Nephron (organoid): ENCODE data around the gene HIPK2.
A peak's percentile ranks its signal among the peaks of the same experiment; 100 is the strongest.

Experiments used
- H3K27ac Mint-ChIP-seq, 3 experiments: 2 replicates each; pipeline ENCODE4 v1.8.0; 2020; ENCODE audit warnings: mixed read lengths in 3 of 3, mild to moderate bottlenecking in 2 of 3, moderate library complexity in 1 of 3
- H3K27me3 Mint-ChIP-seq: 2 replicates; pipeline ENCODE4 v1.8.0; 2021; ENCODE audit warnings: low read depth, mild to moderate bottlenecking, moderate library complexity, mixed read lengths
- H3K36me3 Mint-ChIP-seq: 2 replicates; pipeline ENCODE4 v1.8.0; 2020; ENCODE audit warnings: low read depth, mixed read lengths
- H3K4me1 Mint-ChIP-seq: 2 replicates; pipeline ENCODE4 v1.8.0; 2020; ENCODE audit warnings: mixed read lengths
- H3K4me3 Mint-ChIP-seq, 3 experiments: 2 replicates each; pipeline ENCODE4 v1.8.0; 2020; ENCODE audit warnings: mild to moderate bottlenecking in 3 of 3, mixed read lengths in 3 of 3, moderate library complexity in 2 of 3
- H3K9me3 Mint-ChIP-seq: 2 replicates; pipeline ENCODE4 v1.8.0; 2020; ENCODE audit warnings: mixed read lengths
- CTCF ChIP-seq, 3 experiments: fragments of 200-600 bp; sonication (generic); IDR thresholded peaks; one replicate each; pipeline ENCODE4 v1.5.0; 2021; ENCODE audit warnings: antibody characterized with exemption in 3 of 3; ENCODE audit not compliant: unreplicated experiment in 3 of 3

The HIPK2 gene

GRCh38 chr7:139687211-139687954, 90.4 kb downstream of the HIPK2 start:
- Mint-ChIP-seq H3K36me3 (peaks cover 89% of the 10 kb centered on the region), H3K27ac (peak overlapping the region in 1 of 3 experiments; percentile 27), H3K4me3 (no peak overlapping the region), H3K4me1 (peaks cover 25% of the 10 kb centered on the region), H3K9me3 (peaks cover 23% of the 10 kb centered on the region), H3K27me3 (no peaks in the 10 kb centered on the region)
- no peak for TF ChIP-seq CTCF (IDR thresholded peaks at IDR 0.05; ENCODE audit: unreplicated experiment in 3 of 3)

GRCh38 chr7:139683137-139683921, 94.5 kb downstream of the HIPK2 start:
- no peak overlapping the region for H3K4me3 Mint-ChIP-seq
- H3K9me3 Mint-ChIP-seq: peaks cover 23% of the 10 kb centered on the region
- H3K36me3 Mint-ChIP-seq: peaks cover 77% of the 10 kb centered on the region
- TF ChIP-seq CTCF (IDR thresholded peaks at IDR 0.05; ENCODE audit: unreplicated experiment in 3 of 3): no peak
- H3K27ac Mint-ChIP-seq: peak overlapping the region; percentile 87 to 97 (median 88)
- peaks cover 44% of the 10 kb centered on the region for H3K4me1 Mint-ChIP-seq
- no peaks in the 10 kb centered on the region for H3K27me3 Mint-ChIP-seq

GRCh38 chr7:139682136-139683013, 95.4 kb downstream of the HIPK2 start:
- H3K9me3 Mint-ChIP-seq: peaks cover 17% of the 10 kb centered on the region
- peak overlapping the region; percentile 87 to 97 (median 88) for H3K27ac Mint-ChIP-seq
- peaks cover 74% of the 10 kb centered on the region for H3K36me3 Mint-ChIP-seq
- H3K4me3 Mint-ChIP-seq: no peak overlapping the region
- no peak for TF ChIP-seq CTCF (IDR thresholded peaks at IDR 0.05; ENCODE audit: unreplicated experiment in 3 of 3)
- H3K27me3 Mint-ChIP-seq: no peaks in the 10 kb centered on the region
- H3K4me1 Mint-ChIP-seq: peaks cover 44% of the 10 kb centered on the region

DNA sequence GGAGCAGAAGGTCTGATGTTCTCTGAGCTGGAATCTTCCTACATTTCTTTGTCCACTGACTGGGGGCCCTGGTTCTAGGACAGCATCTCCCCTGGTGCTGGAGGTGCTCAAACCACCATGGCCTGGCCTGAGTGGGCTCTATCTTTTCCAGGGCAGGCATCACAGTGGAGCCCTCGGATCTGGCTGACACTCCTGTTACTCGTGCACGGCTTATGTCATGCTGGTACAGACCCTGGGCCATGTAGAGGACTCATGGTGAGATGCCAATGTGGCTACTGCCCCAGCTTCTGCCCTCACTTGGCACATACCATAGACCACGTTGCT, 96.0 kb downstream of the HIPK2 start:
- Mint-ChIP-seq H3K9me3 (peaks cover 16% of the 10 kb centered on the region), H3K4me3 (no peak overlapping the region), H3K27me3 (no peaks in the 10 kb centered on the region), H3K36me3 (peaks cover 75% of the 10 kb centered on the region), H3K4me1 (peaks cover 44% of the 10 kb centered on the region), H3K27ac (peak overlapping the region; percentile 87 to 97 (median 88))
- TF ChIP-seq CTCF (IDR thresholded peaks at IDR 0.05; ENCODE audit: unreplicated experiment in 3 of 3): no peak

DNA sequence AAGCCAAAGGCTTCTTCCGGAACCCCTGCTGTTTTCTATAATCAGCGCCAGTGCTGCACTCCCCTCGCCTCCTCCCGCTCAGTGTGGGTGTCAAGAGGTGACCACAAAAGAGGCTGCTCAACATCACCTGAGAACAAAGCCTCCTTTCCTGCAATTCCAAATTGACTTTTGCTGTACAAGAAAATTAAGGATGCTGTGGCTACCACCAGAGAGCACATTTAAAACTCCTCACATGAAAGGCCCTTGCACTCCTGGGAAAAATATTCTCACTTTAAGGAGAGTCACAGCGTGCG, 96.4 kb downstream of the HIPK2 start:
- H3K36me3 Mint-ChIP-seq: peaks cover 72% of the 10 kb centered on the region
- no peak for TF ChIP-seq CTCF (IDR thresholded peaks at IDR 0.05; ENCODE audit: unreplicated experiment in 3 of 3)
- H3K27ac Mint-ChIP-seq: peak overlapping the region; percentile 87 to 97 (median 88)
- H3K27me3 Mint-ChIP-seq: no peaks in the 10 kb centered on the region
- H3K4me3 Mint-ChIP-seq: no peak overlapping the region
- peaks cover 12% of the 10 kb centered on the region for H3K9me3 Mint-ChIP-seq
- peaks cover 44% of the 10 kb centered on the region for H3K4me1 Mint-ChIP-seq
